Stimulated activated CD8-positive, alpha-beta memory T cell treated with anti-CD3 and anti-CD28 coated beads, Interleukin-12 subunit alpha, Interleukin-12 subunit beta, amount 100 ng/mL, for 24 hours (primary cell): ENCODE data around the gene KLHL21.

ENCODE experiments used
- DNase-seq: peaks from one replicate; pipeline ENCODE4 v3.0.0-alpha.2; 2020; ENCODE audit errors: extremely low read depth

Gene KLHL21

GRCh38 chr1:6624710-6625583, 22.3 kb upstream of the KLHL21 start, which contains the start of gene THAP3:
Gene THAP3 (plus strand): TSS chr1:6624868. CDS start chr1:6625219, 351 bp downstream.
- DNase-seq: peak; percentile 74

GRCh38 chr1:6623269-6623965, 20.7 kb upstream of the KLHL21 start:
- no peak for DNase-seq

DNA sequence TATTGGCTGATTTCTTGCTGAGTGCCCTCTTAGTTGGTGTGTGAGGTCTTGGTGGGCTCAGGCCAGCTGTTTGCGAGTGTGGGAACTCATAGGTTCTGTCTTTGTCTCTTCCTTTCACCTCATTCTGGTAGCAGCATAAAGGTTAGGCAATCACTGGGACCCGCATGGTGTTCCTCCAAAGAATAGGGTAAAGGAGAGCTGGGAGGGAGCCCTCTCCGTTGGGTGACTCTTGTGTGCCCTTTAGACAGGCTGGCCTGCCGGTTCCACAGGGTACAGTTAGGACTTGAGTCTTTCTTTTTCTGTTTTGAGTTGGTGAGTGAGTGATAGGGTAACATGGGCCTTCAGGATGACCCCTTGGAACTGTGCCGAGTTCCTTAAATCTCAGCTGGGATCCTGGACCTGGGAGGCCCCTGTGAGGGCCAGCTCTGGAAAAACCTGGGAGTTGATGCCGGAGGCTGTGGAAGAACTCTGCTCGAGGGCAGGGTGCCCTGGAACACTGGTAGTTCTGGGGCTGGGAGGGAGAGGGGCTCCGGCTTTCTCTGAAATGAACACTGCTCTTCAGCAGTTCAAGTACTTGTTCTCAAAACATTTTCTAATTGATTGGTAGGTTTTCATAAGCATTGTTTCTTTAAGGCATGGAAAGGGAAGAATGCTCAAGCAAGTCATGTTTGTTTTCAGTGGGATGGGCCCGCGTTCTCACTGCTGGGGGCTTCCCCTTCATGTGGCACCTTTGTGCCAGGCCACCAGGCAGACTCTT, 19.9 kb upstream of the KLHL21 start:
- no peak for DNase-seq

- DNase-seq: no peak
These were observed 19.0 kb upstream of the KLHL21 start for GRCh38 chr1:6621429-6622391.

GRCh38 chr1:6619045-6619444, 16.4 kb upstream of the KLHL21 start:
- no peak for DNase-seq

DNA sequence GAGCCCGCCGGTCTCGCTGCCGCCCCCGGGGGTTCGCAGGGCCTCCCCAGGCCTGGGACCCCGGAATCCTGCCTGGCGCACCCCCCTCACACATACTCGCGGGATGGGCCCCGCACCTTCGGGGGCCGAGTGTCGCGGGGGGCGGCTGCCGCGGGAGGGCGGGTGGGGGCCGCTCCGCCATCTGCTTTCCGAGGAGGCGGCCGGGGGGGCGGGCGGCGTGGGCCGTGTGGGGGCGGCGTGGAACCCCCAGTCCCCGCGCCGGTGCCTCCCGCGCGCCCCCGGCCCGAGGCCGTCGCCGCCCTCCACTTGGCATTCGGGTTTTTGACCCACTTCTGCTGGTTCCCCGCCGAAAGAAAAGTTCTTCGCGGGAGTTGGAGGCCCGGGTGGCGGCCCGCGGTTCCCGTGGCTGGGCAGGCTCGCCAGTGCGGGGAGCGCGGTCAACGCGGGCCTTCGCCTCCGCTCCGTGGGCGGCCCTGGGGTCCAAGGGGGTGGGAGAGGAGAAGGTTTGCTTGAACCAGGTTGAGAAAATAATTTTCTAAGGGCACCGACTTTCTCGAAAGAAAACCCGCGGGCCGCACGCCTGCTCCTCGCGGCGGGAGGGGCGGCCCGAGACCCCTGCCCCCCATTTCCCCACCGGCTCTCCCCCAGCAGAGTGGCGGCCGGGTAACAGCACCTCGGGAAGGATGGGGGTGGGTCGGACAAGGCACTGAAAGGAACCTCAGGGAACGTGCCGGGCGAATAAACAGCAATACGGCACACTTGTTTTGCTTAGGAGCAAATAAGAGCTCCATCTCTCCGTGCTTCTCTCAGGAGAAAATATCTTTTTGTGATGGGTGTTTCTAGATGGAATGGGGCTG, 12.5 kb upstream of the KLHL21 start:
- DNase-seq: no peak

DNA sequence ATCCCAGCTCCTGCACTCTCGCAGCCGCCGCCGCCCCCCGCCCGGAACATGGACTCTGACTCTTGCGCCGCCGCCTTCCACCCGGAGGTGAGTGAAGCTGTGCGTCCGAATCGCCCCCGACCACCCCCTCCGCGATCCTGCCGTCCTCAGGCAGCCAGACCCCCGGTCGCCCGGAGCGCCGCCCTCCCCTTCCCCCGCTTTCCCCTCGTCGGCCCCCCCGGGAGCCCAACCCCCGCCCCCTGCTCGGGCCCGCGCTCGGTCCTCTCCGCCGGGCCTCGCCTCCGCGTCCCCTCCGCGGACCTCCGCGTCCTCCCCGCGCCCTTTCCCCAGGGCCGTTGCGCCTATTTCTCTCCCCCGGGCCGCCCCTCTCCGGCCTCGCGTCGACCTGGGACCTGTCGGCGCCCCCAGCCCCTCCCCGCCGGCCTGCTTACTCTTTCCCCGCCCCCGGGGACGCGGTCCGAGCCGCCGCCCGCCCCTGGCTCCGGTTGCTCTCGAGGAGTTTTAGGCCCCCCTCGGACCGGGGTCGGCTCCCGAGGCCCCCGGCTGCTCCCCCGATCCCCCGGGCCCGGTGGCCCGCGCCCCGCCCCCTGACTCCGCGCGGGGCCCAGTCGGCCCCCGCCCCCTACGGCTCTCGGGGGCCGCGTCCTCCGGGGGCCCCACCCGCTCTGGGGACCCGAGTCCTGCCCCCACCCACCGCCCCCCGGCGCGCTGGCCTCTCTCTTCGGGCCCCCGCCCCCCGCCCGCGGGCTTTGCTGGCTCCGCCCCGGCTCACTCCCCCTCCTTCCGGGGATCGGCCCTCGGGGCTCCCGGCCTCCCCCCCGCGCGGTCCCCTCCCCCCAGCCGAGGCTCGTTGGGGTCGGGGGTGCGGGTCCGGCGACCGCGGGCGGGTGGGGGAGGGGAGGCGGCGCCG, 11.6 kb upstream of the KLHL21 start:
- no peak for DNase-seq

- DNase-seq: peak; percentile 99
These were observed 10.8 kb upstream of the KLHL21 start, which contains the start of gene PHF13 for GRCh38 chr1:6613361-6614018. Gene PHF13 (plus strand): TSS chr1:6613731. CDS start chr1:6614067, 336 bp downstream.

- no peak for DNase-seq
These were observed 10.1 kb upstream of the KLHL21 start for GRCh38 chr1:6612641-6613360.

- no peak for DNase-seq
These were observed 1.4 kb upstream of the KLHL21 start for GRCh38 chr1:6603915-6604558.

GRCh38 chr1:6603238-6603914, 707 bp upstream of the KLHL21 start:
- no peak for DNase-seq

GRCh38 chr1:6601923-6602668, 573 bp downstream of the KLHL21 start:
- no peak for DNase-seq

DNA sequence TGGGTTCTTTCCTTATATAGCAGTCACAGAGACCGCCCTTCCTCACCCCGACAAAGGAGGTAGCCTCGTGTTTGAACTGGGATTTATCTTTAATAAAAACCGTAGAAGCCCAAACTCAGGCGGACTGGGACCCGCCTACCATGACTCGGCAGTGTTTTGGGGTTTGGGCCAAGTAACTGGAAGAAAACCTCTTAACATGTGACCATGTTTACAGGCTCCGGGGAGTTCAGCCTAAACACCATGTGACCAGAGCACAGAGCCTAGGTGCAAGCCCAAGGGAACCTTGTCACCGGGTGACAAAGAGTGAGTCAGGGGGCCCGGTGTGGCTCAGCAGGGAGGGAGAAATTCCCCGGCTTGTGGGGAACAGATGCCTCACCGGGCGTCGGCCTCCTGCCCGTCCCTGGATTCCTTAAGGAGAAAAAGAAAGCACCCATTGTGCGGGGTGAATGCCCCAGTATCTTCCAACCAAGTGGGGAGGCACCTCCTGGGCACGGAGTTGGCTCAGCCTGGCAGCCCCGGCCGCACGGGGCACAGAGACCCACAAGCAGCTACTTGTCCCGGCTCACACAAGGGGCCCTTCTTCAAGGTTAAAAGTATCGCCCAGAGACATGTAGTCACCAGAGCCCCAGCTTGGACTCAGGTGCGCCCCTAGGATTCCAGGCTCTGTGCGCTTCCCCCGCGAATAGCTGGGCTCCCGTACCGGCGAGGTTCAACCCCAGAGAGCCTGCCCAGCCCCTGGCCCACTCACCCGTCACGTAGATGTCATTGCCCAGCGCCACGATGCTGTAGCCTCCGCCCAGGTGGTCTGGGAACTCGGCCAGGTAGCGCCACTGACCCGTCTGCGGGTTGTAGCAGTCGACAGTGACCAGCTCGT, 1.4 kb downstream of the KLHL21 start:
- peak; percentile 60 for DNase-seq

GRCh38 chr1:6600410-6601048, 2.1 kb downstream of the KLHL21 start:
- no peak for DNase-seq
